GM12891 (cell line): ENCODE results near the gene CYP27A1.

Source experiments
- PAX5 ChIP-seq: IDR thresholded peaks from 2 replicates; pipeline ENCODE4 v1.6.1; 2011; ENCODE audit warnings: low read length, moderate library complexity, mild to moderate bottlenecking; ENCODE audit not compliant: insufficient read depth, severe bottlenecking
- POLR2A ChIP-seq: IDR thresholded peaks from 2 replicates; pipeline ENCODE4 v1.6.1; 2011; ENCODE audit warnings: low read depth, low read length, control low read depth
- POLR2AphosphoS5 ChIP-seq: IDR thresholded peaks from 2 replicates; pipeline ENCODE4 v1.6.1; 2011; ENCODE audit warnings: low read depth, low read length, control low read depth
- POU2F2 ChIP-seq: IDR thresholded peaks from 2 replicates; pipeline ENCODE4 v1.6.1; 2011; ENCODE audit warnings: low read depth, mild to moderate bottlenecking, control low read depth, low read length, moderate library complexity
- TAF1 ChIP-seq: IDR thresholded peaks from 2 replicates; pipeline ENCODE4 v1.6.1; 2011; ENCODE audit warnings: low read depth, low read length, control low read depth

DNA sequence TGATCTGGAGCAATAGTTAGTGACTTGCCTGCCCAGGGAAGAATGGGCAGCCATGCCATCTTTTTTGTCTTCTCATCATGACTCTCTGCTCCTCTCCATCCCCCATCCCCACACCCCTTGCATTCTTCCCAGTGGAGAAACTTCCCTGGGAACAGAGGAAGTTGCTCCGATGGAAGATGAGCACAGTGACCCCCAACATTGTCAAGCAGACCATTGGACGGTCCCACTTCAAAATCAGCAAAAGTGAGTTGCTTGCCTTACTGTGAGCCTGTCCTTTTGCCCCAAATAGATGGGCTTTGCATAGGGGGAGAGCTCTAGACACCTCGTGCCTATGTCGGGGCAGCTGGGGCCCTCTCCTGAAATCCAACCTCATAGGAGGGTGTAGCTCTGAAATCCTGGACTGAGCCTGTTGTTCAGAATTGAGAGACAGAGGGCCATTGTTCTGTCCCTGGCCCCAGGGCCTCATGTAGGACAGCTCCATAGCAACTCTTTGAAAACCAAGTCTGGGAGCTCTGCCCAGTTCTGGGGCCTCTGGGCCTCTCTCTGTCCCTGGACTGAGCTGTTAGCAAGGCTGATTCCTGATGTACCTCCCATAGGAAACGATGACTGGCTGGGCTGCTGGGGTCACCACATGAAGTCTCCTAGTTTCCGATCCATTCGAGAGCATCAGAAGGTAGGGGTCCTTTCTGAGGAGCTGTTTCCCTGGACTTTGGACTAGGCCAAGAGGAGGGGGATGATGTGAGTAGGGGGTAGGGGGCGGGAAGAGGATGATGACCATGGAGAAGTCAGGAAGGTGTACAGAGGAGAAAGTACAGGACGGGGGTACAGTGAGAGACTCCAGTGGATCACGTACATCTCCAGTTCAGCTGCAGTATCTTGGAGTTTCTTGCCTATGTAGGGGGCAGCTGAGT, 36.1 kb upstream of the CYP27A1 start:
- TF ChIP-seq POLR2AphosphoS5 (no peak), POLR2A (no peak), TAF1 (no peak), PAX5 (no peak), POU2F2 (no peak)
